ENCODE data around the gene UBE2F. TPM values are rescaled to one million over a fixed set of nuclear protein-coding genes. Genes with fewer than 3 reads are reported as not detected.

The UBE2F gene
- total RNA-seq, 1 donor from 2014 or later, result 38.6 TPM

DNA sequence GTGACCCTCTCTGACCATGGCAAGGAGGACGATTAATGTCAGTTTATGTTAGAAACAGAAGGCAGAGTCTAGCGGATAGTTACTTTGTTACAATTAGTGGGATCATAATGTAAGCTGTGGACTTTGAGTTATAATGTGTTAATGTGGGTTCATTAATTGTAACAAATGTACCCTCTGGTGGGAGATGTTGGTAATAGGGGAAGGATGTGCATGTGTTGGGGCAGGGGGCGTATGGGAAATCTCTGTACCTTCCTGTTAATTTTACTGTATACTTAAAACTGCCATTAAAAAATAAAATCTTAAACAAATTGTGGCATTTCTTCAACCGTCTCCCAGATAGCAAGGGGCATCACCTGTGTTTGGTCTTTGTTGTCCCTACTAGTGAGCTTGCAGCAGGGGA lies 4.8 kb downstream of the UBE2F start:
- Mint-ChIP-seq H3K9me3 (ENCODE audit: low read depth) (no peaks in the 10 kb centered on the region), H3K4me3 (ENCODE audit: low read depth) (no peak overlapping the region)

DNA sequence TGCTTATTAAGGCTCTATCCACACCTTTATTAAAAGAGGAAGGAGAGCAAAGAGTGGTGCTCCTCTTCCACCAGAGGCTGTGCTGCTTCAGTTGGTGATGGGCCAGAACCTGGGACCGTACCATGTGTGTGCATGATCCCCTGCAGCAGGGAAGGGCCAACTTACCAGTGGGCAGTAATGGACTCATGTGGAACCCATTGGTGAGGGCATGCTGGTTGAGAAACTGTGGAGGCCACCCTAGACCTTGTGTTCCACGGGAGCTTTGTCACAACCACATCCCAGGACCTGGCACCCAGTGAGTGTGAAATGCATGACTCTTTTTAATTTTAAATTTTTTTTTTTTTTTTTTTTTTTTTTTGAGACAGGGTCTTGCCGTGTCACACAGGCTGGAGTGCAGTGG lies 5.4 kb downstream of the UBE2F start:
- Mint-ChIP-seq H3K4me3 (ENCODE audit: low read depth) (no peak overlapping the region), H3K4me1 (ENCODE audit: low read depth) (peaks cover 20% of the 10 kb centered on the region), H3K27ac (no peak overlapping the region), H3K27me3 (no peaks in the 10 kb centered on the region), H3K9me3 (ENCODE audit: low read depth) (no peaks in the 10 kb centered on the region), H3K36me3 (ENCODE audit: insufficient read depth) (peaks cover 6% of the 10 kb centered on the region)
- TF ChIP-seq, protein P1, sequence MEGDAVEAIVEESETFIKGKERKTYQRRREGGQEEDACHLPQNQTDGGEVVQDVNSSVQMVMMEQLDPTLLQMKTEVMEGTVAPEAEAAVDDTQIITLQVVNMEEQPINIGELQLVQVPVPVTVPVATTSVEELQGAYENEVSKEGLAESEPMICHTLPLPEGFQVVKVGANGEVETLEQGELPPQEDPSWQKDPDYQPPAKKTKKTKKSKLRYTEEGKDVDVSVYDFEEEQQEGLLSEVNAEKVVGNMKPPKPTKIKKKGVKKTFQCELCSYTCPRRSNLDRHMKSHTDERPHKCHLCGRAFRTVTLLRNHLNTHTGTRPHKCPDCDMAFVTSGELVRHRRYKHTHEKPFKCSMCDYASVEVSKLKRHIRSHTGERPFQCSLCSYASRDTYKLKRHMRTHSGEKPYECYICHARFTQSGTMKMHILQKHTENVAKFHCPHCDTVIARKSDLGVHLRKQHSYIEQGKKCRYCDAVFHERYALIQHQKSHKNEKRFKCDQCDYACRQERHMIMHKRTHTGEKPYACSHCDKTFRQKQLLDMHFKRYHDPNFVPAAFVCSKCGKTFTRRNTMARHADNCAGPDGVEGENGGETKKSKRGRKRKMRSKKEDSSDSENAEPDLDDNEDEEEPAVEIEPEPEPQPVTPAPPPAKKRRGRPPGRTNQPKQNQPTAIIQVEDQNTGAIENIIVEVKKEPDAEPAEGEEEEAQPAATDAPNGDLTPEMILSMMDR (IDR thresholded peaks at IDR 0.05; ENCODE audit: unreplicated experiment), result no peak
- DNase-seq (ENCODE audit: low spot score, unreplicated experiment), result no peak

More for the DNA sequence above, 4.8 kb downstream of the UBE2F start:
- DNase-seq (ENCODE audit: low spot score, unreplicated experiment), result no peak
- Mint-ChIP-seq H3K27me3 (no peaks in the 10 kb centered on the region), H3K27ac (peak overlapping the region; percentile 12), H3K36me3 (ENCODE audit: insufficient read depth) (peaks cover 6% of the 10 kb centered on the region), H3K4me1 (ENCODE audit: low read depth) (peaks cover 20% of the 10 kb centered on the region)
- TF ChIP-seq, protein P1 (IDR thresholded peaks at IDR 0.05; ENCODE audit: unreplicated experiment), result no peak

DNA sequence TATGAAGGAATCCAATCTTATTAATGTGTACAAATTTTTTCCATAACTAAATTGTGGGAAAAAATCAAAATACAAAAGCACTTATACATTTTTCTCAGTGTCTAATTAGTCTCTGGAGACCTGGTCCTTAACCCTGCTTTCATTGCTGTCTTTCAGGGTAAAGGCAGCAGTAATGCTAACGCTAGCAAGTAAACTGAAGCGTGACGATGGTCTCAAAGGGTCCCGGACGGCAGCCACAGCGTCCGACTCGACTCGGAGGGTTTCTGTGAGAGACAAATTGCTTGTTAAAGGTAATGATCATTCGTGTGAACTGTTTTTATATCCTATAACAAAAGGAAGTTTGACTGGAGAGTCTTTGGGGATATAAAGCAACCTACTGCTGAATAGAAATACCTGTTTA lies 6.1 kb downstream of the UBE2F start:
- no peak for DNase-seq (ENCODE audit: low spot score, unreplicated experiment)
- TF ChIP-seq, protein P1 (IDR thresholded peaks at IDR 0.05; ENCODE audit: unreplicated experiment), result no peak
- H3K4me3 Mint-ChIP-seq (ENCODE audit: low read depth), result no peak overlapping the region
- H3K4me1 Mint-ChIP-seq (ENCODE audit: low read depth), result peaks cover 15% of the 10 kb centered on the region
- H3K27me3 Mint-ChIP-seq, result no peaks in the 10 kb centered on the region
- no peaks in the 10 kb centered on the region for H3K9me3 Mint-ChIP-seq (ENCODE audit: low read depth)
- H3K36me3 Mint-ChIP-seq (ENCODE audit: insufficient read depth), result peaks cover 6% of the 10 kb centered on the region
- no peak overlapping the region for H3K27ac Mint-ChIP-seq

DNA sequence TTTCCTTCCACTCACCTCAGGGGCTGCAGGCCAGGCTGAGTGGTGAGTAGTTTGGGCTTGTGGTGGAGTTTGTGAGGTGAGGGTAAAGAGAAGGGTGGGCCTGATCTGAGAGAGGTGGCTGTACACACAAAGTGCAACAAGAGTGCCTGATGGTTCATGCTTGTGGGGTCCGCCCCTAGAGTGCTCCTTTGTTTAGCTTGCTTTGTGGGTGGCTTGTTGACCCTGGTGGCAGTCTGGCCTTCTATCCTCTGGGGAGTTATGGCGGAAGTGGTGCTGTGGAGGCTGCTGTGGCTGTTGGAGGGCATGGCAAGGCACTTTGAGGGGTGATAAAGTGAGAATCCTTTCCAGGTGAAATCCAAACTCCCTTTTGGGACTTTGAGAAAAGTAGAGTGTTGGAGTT lies 10.6 kb downstream of the UBE2F start:
- Mint-ChIP-seq H3K9me3 (ENCODE audit: low read depth) (no peaks in the 10 kb centered on the region), H3K4me1 (ENCODE audit: low read depth) (peaks cover 2% of the 10 kb centered on the region), H3K27ac (no peak overlapping the region), H3K4me3 (ENCODE audit: low read depth) (no peak overlapping the region), H3K36me3 (ENCODE audit: insufficient read depth) (peaks cover 4% of the 10 kb centered on the region), H3K27me3 (no peaks in the 10 kb centered on the region)
- TF ChIP-seq, protein P1 (IDR thresholded peaks at IDR 0.05; ENCODE audit: unreplicated experiment), result no peak
- no peak for DNase-seq (ENCODE audit: low spot score, unreplicated experiment)

DNA sequence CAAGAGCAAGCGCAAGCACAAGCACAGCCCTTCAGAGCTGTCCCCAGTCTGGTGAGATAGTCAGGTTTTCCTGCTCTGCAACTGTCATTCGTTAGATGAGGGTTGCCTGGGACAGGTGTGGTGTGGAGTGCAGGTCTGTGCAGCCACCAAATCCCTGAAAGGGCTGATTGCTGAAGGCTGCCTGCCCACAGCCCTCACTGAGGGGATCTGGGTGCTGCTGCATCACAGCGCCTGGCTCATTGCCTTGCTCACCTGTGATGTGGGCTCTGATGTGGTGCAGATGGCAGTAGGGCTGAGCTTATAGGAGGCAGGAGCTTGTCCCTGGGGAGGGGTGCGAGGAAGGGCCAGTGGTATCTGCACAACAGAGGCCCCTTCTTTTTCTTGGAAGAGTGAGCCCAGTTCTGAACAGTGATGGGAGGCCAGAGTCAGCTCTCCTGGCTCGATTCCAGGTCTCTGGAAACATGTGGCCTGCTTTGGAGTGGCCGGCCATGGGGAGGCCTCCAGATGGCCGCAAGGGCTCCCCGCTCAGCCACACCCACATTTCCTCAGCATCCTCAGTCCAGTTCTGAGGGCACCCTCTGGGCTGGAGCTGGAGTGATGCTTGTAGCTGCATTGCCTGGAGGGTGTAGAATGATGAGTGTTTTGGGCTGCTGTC lies 11.4 kb downstream of the UBE2F start:
- no peak overlapping the region for H3K4me3 Mint-ChIP-seq (ENCODE audit: low read depth)

More for the DNA sequence above, 11.4 kb downstream of the UBE2F start:
- H3K36me3 Mint-ChIP-seq (ENCODE audit: insufficient read depth), result peaks cover 4% of the 10 kb centered on the region
- no peaks in the 10 kb centered on the region for H3K27me3 Mint-ChIP-seq
- H3K27ac Mint-ChIP-seq, result no peak overlapping the region
- H3K4me1 Mint-ChIP-seq (ENCODE audit: low read depth), result peaks cover 2% of the 10 kb centered on the region
- H3K9me3 Mint-ChIP-seq (ENCODE audit: low read depth), result no peaks in the 10 kb centered on the region
- no peak for DNase-seq (ENCODE audit: low spot score, unreplicated experiment)
- TF ChIP-seq, protein P1 (IDR thresholded peaks at IDR 0.05; ENCODE audit: unreplicated experiment), result no peak

Measured in progenitor cell of endocrine pancreas (in vitro differentiated cells).